Panc1 (cell line): ENCODE results near the gene ANO1.

Experiments
- POLR2AphosphoS5 ChIP-seq: IDR thresholded peaks from 2 replicates; pipeline ENCODE4 v1.6.1; 2012; ENCODE audit warnings: mild to moderate bottlenecking, low read depth, low read length, moderate library complexity
- REST ChIP-seq, 2 experiments: IDR thresholded peaks; 2 replicates each; pipeline ENCODE4 v1.6.1; 2011 to 2012; ENCODE audit warnings: low read depth in 2 of 2, control low read depth in 1 of 2, low read length in 1 of 2, mild to moderate bottlenecking in 1 of 2, moderate library complexity in 1 of 2; ENCODE audit not compliant: insufficient read depth in 1 of 2
- SIN3A ChIP-seq: IDR thresholded peaks from 2 replicates; pipeline ENCODE4 v1.6.1; 2012; ENCODE audit warnings: low read depth, mild to moderate bottlenecking, low read length, moderate library complexity, borderline replicate concordance; ENCODE audit not compliant: insufficient read depth
- TF ChIP-seq, protein P1 (sequence below): fragments of 450-650 bp; IDR thresholded peaks from 2 replicates; pipeline ENCODE4 v1.5.1; 2017; ENCODE audit warnings: mild to moderate bottlenecking

- no peak for TF ChIP-seq SIN3A
- TF ChIP-seq, protein P1, sequence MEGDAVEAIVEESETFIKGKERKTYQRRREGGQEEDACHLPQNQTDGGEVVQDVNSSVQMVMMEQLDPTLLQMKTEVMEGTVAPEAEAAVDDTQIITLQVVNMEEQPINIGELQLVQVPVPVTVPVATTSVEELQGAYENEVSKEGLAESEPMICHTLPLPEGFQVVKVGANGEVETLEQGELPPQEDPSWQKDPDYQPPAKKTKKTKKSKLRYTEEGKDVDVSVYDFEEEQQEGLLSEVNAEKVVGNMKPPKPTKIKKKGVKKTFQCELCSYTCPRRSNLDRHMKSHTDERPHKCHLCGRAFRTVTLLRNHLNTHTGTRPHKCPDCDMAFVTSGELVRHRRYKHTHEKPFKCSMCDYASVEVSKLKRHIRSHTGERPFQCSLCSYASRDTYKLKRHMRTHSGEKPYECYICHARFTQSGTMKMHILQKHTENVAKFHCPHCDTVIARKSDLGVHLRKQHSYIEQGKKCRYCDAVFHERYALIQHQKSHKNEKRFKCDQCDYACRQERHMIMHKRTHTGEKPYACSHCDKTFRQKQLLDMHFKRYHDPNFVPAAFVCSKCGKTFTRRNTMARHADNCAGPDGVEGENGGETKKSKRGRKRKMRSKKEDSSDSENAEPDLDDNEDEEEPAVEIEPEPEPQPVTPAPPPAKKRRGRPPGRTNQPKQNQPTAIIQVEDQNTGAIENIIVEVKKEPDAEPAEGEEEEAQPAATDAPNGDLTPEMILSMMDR, result no peak
- no peak for TF ChIP-seq POLR2AphosphoS5
- no peak for TF ChIP-seq REST (IDR thresholded peaks at IDR 0.05; ENCODE audit: insufficient read depth in 1 of 2, low read depth in 2 of 2, low read length in 1 of 2)
Observed at GRCh38 chr11:70111269-70112016, 33.3 kb downstream of the ANO1 start.
